NCI-H526 (cell line): ENCODE measurements around the gene SPEG.
A peak's percentile ranks its signal among the peaks of the same experiment; 100 is the strongest.

Experiments used
- DNase-seq, 2 experiments: peaks; one replicate each; lab custom pipeline; 2025; lab: John Stamatoyannopoulos, UW

Gene SPEG

GRCh38 chr2:219497495-219498279 lies 63.0 kb downstream of the SPEG start:
- peak in 1 of 2 experiments; percentile 54 for DNase-seq

DNA sequence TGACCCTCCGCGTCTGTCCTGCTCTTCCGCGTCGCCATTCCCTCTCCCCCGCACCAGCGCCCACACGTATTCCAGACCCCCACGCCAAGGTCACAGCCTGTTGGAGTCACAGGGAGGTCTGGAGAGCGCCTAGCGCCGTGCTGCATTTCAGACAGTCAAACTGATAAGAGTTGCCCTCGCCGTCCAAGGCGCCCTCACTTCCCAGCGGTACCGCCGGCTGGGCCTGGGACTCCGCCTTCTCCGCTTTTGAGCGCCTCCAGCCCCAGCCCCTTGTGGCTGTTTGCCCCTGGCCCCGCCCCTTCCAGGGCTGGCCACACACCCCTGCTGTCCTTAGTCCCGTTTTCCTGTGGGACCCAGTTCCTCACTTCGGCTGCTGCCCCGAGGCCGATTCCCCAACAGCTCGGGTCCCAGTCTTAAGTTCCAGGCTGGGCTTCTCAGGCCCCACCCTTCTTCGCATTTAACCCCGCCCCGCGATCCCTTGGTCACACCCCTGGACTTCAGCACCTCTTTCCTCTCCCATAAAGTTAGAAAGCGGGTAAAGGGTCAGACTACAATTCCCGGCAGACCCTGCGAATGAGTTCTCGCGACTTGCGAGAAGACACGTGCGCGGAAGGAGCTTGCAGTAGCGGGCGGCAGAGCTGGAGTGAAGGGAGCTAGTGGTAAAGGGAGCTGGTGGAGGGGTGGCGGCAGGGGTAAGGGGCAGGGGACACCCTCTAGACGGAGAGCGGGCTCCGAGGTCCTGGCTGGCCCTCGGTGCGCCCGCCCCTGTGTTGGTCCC lies 63.8 kb downstream of the SPEG start, which contains the start of gene GMPPA:
GMPPA (plus strand) TSS at position 612 of the 778 bp plus-strand sequence. CDS start 1,085 bp downstream, outside the sequence.
- DNase-seq, result peak; percentile 96 to 98

DNA sequence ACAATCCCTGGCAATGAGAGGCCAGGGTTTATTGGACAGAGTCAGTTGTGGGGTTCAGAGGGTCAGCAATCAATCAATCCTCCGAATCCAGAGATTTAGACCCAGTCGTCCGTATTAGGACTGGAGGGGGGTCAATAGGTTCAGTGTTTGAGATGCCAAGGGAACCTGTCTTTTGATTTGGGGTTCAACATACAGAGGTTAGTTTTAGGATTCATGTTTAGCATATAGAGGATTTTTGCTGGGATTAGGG lies 64.3 kb downstream of the SPEG start:
- no peak for DNase-seq

- no peak for DNase-seq
These were observed 64.9 kb downstream of the SPEG start for GRCh38 chr2:219499555-219499954.

DNA sequence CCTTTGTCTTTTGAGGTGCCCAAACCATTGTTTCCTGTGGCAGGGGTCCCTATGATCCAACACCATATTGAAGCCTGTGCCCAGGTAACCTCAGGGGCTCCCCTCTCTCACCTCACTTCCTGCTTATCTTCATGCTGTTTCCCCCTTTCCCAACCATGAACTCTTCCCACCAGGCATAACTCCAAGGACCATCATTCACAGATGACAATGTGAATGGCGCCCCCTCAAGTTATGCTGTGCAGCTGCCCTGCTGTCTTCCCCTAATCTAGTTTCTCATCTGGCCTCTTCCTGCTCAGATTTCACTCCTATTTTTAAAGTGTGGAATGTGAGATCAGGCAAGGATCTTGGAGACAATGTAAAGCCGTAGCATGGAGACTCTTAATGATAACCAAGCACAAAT lies 65.5 kb downstream of the SPEG start:
- no peak for DNase-seq

DNA sequence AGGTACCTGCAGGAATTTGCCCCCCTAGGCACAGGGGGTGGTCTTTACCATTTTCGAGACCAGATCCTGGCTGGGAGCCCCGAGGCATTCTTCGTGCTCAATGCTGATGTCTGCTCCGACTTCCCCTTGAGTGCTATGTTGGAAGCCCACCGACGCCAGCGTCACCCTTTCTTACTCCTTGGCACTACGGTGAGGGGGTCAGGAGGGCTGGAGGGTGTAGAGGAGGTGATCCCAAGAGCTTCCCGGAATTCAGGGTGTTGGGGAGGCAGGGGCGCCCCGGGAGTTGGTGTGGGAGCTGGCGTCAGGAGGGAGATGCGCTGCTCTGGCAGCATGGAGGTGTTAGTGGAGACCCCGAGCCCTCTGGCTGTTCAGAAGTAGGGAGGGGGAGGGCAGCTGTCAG lies 67.2 kb downstream of the SPEG start:
- no peak for DNase-seq

GRCh38 chr2:219502618-219503017 lies 68.0 kb downstream of the SPEG start:
- no peak for DNase-seq

DNA sequence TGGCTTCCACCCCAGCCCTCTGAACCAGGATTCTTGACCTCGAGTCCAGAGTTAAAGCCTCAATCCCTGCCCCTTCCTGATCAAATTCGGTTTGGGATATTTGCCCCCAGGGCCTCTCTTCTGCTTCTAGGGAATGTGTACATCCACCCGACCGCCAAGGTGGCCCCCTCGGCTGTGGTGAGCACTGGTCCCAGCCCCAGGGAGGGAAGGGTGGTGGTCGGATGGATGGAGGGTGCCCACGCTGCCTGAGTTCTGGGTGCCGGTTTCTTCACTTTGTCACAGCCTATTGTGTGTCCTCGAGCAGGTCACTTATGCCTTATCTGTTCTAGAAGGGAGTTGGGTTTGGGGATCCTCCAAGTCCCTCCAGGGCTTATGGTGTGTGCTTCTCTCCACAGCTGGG lies 70.9 kb downstream of the SPEG start:
- no peak for DNase-seq

- DNase-seq, result no peak
These were observed 71.6 kb downstream of the SPEG start for GRCh38 chr2:219506153-219506801.

GRCh38 chr2:219506802-219507526 lies 72.3 kb downstream of the SPEG start:
- DNase-seq, result no peak

GRCh38 chr2:219507581-219508443 lies 73.2 kb downstream of the SPEG start:
- no peak for DNase-seq

DNA sequence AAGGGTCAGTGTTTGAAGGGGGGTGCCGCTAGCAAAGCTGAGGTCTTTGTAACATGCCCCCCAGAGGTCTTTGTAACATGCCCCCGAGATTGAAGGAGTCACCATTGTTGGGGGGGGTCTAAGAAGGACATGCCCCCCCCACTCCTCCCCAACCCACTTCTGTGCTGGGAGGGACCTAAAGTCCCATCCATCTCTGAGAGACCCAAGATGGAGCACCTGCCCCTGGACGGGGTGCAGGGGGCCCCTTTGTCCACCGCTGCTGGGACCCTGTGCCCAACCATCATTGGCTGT lies 73.7 kb downstream of the SPEG start:
- DNase-seq, result no peak

GRCh38 chr2:219508971-219509779 lies 74.5 kb downstream of the SPEG start:
- no peak for DNase-seq

DNA sequence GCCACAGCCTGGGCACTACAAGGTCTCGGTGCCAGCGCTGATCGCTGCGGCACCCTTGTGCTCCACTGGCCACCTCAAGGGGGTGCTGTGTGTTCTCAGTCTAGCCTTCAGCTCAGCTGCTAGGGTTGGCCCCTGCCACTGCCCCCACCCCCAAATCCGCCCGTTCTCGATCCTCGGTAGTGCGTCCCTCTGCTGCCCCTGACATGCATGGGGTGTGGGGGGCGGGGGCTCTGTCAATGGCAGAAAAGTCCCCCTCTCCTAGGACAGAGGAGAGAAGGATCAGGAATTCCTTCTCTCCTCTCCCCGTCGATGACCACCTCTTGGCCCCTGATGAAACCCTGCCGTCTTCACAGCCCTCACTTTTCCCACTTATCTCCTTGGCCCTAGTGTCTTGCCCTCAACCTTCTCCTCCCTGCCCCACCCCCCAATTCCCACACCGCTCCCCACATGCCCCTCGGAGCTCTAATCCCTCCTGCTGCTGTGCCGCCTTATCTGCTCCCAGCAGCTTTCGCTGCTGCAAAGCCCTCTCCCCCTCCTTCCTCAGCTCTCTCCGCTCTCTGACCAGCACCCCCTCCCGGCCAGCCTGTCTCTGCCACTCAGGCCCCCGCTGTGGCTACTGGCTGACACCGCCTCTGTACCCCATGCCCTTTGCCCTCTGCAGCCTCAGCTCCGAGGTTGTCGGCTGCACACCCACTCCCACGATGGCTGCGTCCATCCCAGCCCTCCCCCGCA lies 75.3 kb downstream of the SPEG start:
- peak in 1 of 2 experiments; percentile 79 for DNase-seq

DNA sequence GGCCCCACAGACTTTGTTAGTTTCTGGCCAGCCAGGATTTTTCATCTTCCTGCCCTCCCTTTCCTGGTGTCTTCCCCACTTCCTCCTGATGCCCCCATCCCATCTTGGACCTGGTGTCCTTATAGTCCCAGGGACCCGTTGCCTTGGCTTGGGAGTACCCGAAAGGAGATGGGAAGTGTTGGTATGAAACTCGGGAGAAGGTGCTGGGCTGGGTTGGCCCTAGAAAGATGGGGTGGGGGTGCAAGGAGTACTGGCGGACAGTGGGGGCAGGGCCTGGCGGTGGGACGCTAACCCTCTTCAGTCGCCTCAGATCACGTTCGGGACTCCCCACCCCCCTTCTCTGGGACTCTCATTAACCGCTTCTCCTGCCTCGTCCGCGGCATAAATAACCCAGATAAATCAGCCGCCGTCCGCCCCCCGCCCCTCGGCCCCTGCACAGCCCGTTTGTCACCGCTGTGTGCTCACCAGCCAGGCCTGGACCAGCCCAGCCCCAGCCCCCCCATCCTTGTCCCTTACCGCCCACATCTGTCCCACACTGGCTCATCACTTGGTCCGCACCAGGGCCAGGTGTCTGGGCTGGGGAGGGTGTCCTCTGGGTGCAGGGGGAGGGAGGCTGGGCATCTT lies 76.0 kb downstream of the SPEG start:
- DNase-seq, result no peak

GRCh38 chr2:219511547-219512325 lies 77.1 kb downstream of the SPEG start:
- peak; percentile 12 to 81 for DNase-seq

GRCh38 chr2:219512524-219513216 lies 78.0 kb downstream of the SPEG start:
- DNase-seq, result no peak

GRCh38 chr2:219513787-219514186 lies 79.1 kb downstream of the SPEG start:
- DNase-seq, result peak in 1 of 2 experiments; percentile 24
